ENCODE results near the gene MS4A12.

MS4A12 gene

GRCh38 chr11:60544077-60544476 lies 51.5 kb downstream of the MS4A12 start:
- no peak overlapping the region for H3K4me3 Mint-ChIP-seq
- peaks cover 2 to 4% of the 10 kb centered on the region in 2 donors for H3K9me3 Mint-ChIP-seq
- H3K27ac Mint-ChIP-seq, result no peak overlapping the region
- no peak for ATAC-seq
- H3K27me3 Mint-ChIP-seq, result no peaks in the 10 kb centered on the region
- no peaks in the 10 kb centered on the region for H3K4me1 Mint-ChIP-seq
- DNase-seq, result no peak

All from stimulated activated naive CD8-positive, alpha-beta T cell treated with anti-CD3 and anti-CD28 coated beads, Interleukin-15, amount 100 ng/mL, for 72 hours (primary cell).